Ovary (tissue), 9 donors: ENCODE measurements around the gene C11orf52. TPM values are rescaled to one million over a fixed set of nuclear protein-coding genes. Genes with fewer than 3 reads are reported as not detected.
A peak's percentile ranks its signal among the peaks of the same experiment; 100 is the strongest.

Experiments
- DNase-seq, 5 donors: peaks; one replicate each; pipeline ENCODE4 v3.0.0-alpha.2; 2019 to 2020
- H3K27ac ChIP-seq, 2 donors: fragments of 200-600 bp; one replicate each; pipeline versions ENCODE4 v1.5.1 to v1.8.0; 2019 to 2022
- H3K27me3 ChIP-seq: fragments of 200-600 bp; one replicate; pipeline ENCODE4 v1.8.0; 2022
- H3K36me3 ChIP-seq: fragments of 200-600 bp; sonication (generic); one replicate; pipeline ENCODE4 v1.5.1; 2019
- H3K4me1 ChIP-seq: one replicate; pipeline ENCODE4 v1.8.1; 2013; ENCODE audit warnings: mild to moderate bottlenecking, moderate library complexity; ENCODE audit not compliant: insufficient read depth
- H3K4me3 ChIP-seq: fragments of 200-600 bp; sonication (generic); one replicate; pipeline ENCODE4 v1.5.1; 2017
- H3K9me3 ChIP-seq, 2 donors: fragments of 200-600 bp in 1 of 2; sonication (generic) in 1 of 2; one replicate each; pipeline versions ENCODE4 v1.5.1 to v1.8.1; 2013 to 2019; ENCODE audit warnings: mild to moderate bottlenecking in 1 of 2, moderate library complexity in 1 of 2
- EP300 ChIP-seq: sonication (generic); formaldehyde crosslinking; IDR thresholded peaks from one replicate; pipeline ENCODE4 v1.6.1; 2017; ENCODE audit warnings: antibody characterized with exemption
- POLR2A ChIP-seq: fragments of 450-650 bp; IDR thresholded peaks from one replicate; pipeline ENCODE4 v1.6.1; 2017; ENCODE audit warnings: antibody characterized with exemption, mild to moderate bottlenecking, moderate library complexity
- WGBS, 3 donors: extraction: QIAGEN DNeasy Blood & Tissue Kit in 1 of 3; methylation state at CpG; one replicate each; pipeline versions ENCODE4 v1.1.5 to v1.1.7; 2013 to 2017; 5-methylcytosine and 5-hydroxymethylcytosine counted together
- intact Hi-C, 4 donors: fragments of 100-400 bp; cut with DNase I; formaldehyde crosslinking; loops; one replicate each; pipeline versions ENCODE4 v1.11.0 to v1.15.1; 2022 to 2023
- polyA plus RNA-seq, 2 donors: library from polyadenylated mRNA; stranded (reverse); fragments of 200-250 nt in 1 of 2; fragments of 350-450 nt in 1 of 2; fragmentation: Illumina TruSeq in 1 of 2; extraction: RNeasy Lipid Tissue Mini Kit (QIAGEN cat#74804) in 1 of 2; gene quantifications; one replicate each; pipeline ENCODE4 v1.2.3, GENCODE V29; 2013 to 2014
- total RNA-seq, 7 donors: library from RNA; depleted of rRNA in 2 of 7; stranded (reverse); fragments of >200 nt in 2 of 7; fragmentation: NEBNext Ultra II Directional in 3 of 7; extraction: Animal tissue kit (Norgen Biotek cat#: 25700) in 3 of 7; gene quantifications; one replicate each; pipeline versions ENCODE4 v1.1.0 to v1.2.4, GENCODE V29; 2016 to 2023
- TF ChIP-seq, protein P1 (sequence below), 3 donors: fragments of 450-650 bp in 2 of 3; fragments of 200-600 bp in 1 of 3; IDR thresholded peaks; one replicate each; pipeline versions ENCODE4 v1.5.1 to v1.8.0; 2016 to 2022; ENCODE audit warnings: antibody characterized with exemption in 3 of 3, mild to moderate bottlenecking in 1 of 3
- donor health status: DM: no; HTN: no; CAD: no; lungs with moderate emphysema.
- donor health status: DM: no; HTN: no; CAD: no.
- donor health status: Bipolar disorder and iron deficiency.
- donor health status: DM: yes; HTN: yes; CAD: no.
- donor health status: DM: no; HTN: no; CAD: no.
- donor health status: DM: yes; HTN: yes; CAD: no.

The C11orf52 gene
- total and polyA plus RNA-seq, 9 donors, result 1.3 to 5.9 (median 2.3) TPM; not detected in 1

DNA sequence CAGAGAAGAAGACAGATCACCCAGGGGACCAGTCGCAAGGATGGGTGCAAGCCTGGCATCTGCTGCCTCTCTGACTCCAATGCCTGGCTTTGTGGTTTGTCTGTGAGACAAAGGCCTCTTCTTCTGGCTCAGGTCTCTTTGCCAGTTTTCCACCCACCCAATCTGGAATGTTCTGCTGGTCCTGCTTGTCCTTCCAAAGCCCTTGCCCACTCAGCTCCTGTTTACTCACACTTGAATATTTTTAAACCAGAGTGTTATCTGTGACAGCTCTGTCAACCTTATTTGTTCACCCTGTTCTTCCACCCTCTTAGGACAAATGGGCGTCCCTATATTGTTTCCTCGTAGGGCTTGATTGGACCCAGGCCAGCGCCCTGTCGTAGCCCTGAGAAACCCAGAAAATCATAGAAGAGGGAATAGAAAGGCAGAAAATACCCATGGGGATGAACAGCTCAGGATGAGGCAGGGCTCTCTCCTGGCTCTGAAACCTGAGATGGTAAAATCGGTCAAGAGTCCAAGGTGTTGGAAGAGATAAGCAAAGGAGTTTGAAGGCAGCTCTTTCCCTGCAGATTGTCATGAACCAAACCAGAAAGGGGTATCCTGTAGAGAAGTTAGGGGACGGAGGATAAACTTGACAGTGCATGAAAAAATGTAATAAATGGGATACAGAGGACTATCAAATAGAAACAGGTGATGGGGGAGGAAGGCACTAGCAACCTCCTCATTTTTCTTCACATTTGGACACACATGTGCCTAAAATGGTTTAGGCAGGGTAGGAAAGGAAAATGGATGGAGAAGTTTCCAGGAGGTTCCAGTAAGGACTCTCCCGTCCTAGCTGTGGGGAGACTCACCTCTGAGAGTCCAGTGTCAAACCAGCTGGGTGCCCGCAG, 7.8 kb upstream of the C11orf52 start:
- no peaks in the 10 kb centered on the region for H3K27me3 ChIP-seq
- H3K27ac ChIP-seq, result peak overlapping the region; percentile 90 to 94
- H3K4me1 ChIP-seq, result peaks cover 11% of the 10 kb centered on the region
- no peaks in the 10 kb centered on the region for H3K36me3 ChIP-seq
- H3K9me3 ChIP-seq, result no peaks in the 10 kb centered on the region
- DNase-seq, result no peak
- WGBS, 3 donors, result 64 to 78% (median 74%) methylated on average over 9 of the region's 9 CpGs
- intact Hi-C loops, result loop anchor here in 2 of 4 donors (5.0 kb wide), 1 partner anchor 34 kb away; the partner anchor contains the start of genes CFAP68 (in 2 of the 2) and FDXACB1 (in 2 of the 2)
- TF ChIP-seq, protein P1, sequence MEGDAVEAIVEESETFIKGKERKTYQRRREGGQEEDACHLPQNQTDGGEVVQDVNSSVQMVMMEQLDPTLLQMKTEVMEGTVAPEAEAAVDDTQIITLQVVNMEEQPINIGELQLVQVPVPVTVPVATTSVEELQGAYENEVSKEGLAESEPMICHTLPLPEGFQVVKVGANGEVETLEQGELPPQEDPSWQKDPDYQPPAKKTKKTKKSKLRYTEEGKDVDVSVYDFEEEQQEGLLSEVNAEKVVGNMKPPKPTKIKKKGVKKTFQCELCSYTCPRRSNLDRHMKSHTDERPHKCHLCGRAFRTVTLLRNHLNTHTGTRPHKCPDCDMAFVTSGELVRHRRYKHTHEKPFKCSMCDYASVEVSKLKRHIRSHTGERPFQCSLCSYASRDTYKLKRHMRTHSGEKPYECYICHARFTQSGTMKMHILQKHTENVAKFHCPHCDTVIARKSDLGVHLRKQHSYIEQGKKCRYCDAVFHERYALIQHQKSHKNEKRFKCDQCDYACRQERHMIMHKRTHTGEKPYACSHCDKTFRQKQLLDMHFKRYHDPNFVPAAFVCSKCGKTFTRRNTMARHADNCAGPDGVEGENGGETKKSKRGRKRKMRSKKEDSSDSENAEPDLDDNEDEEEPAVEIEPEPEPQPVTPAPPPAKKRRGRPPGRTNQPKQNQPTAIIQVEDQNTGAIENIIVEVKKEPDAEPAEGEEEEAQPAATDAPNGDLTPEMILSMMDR (IDR thresholded peaks at IDR 0.05), result no peak
- peak overlapping the region; percentile 58 for H3K4me3 ChIP-seq

DNA sequence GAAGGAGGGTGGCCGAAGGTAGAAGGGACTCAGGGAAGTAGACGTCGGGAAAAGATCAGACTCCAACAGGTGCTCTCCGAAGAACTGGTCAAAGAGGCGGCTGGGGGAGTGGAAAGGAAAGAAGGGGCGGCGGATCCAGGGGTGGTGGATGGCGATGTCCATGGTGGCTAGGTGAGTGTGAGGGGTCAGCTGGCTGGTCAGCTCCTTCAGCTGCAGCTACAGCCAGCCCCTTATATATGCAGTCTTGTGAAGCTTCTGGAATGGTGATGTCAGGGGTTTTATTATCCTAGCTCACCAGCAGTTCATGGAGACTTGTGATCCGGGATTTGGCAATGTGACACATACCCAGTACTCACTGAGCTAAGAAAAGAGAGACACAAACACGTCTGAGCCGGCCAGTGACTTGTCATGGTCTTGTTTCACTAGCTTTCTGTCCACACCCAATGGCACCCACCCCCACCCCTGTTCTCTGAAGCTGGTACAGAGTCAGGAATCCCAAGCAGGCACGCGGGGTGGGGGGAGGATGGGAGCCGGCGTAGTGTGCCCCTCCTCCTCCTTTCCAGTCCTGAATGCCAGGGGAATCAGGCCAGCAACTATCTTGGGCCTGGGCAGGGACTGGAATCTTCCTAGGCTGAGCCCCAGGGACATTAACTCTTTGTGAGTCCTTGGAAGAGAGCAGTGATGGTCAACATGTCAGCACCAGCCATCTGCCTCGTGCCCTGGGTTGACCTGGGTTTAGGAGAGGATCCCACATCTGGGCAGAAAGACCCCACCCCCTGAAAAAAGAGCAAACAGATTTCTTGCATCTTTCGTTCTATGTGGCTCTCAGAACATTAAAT, 6.9 kb upstream of the C11orf52 start, which contains the start of gene CRYAB:
TSS of gene CRYAB (minus strand) at position 208 of the 839 bp plus-strand sequence. CDS start at position 162, 46 bp downstream.
- Histone ChIP-seq H3K27ac (peak within 1 kb of the TSS; percentile 90 to 94), H3K27me3 (no peaks in the 10 kb centered on the region), H3K4me3 (peak within 1 kb of the TSS; percentile 58), H3K4me1 (peaks cover 11% of the 10 kb centered on the region), H3K9me3 (no peaks in the 10 kb centered on the region), H3K36me3 (no peaks in the 10 kb centered on the region)
- 32 to 40% (median 39%) methylated on average over 17 of the region's 17 CpGs for WGBS, 3 donors
- TF ChIP-seq, protein P1 (IDR thresholded peaks at IDR 0.05), result no peak
- peak; percentile 26 for TF ChIP-seq EP300
- peak; percentile 59 for TF ChIP-seq POLR2A
- intact Hi-C loops, result loop anchor here in 2 of 4 donors (2.0 to 5.0 kb wide), 2 partner anchors 15 to 34 kb away; partner anchors contain the start of genes CFAP68 (in 2 of the 2) and FDXACB1 (in 2 of the 2)
- peak; percentile 82 to 87 (median 86) for DNase-seq

DNA sequence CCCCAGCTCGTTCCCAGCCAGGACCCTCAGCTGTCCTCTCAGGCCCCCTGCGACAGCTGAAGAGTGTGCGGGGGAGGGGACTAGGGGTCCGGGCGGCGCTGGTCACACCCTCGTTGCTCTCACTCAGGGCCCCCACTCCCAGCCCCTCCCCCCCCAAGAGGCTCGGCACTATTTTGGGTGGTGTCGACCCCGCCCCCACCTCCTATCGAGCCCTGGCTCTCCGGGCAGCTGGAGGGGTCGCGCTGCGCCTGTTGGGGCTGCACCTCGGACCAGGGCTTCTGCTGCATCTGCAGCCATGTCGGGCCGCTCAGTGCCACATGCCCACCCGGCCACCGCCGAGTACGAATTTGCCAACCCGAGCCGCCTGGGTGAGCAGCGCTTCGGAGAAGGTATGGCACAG, 6.2 kb upstream of the C11orf52 start, which contains the start of gene HSPB2:
TSS of gene HSPB2 (plus strand) at position 200 of the 400 bp plus-strand sequence. CDS start at position 296, 96 bp downstream.
- H3K27me3 ChIP-seq, result no peaks in the 10 kb centered on the region
- no peaks in the 10 kb centered on the region for H3K9me3 ChIP-seq
- WGBS, 3 donors, result 3 to 5% (median 3%) methylated on average over 15 to 26 of the region's 26 CpGs
- peaks cover 11% of the 10 kb centered on the region for H3K4me1 ChIP-seq
- DNase-seq, result peak; percentile 41 to 69 (median 67)
- peak within 1 kb of the TSS; percentile 90 to 94 for H3K27ac ChIP-seq
- intact Hi-C loops, result loop anchor here in 2 of 4 donors (2.0 to 5.0 kb wide), 2 partner anchors 14 to 35 kb away; partner anchors contain the start of genes CFAP68 (in 2 of the 2) and FDXACB1 (in 2 of the 2)
- no peaks in the 10 kb centered on the region for H3K36me3 ChIP-seq
- TF ChIP-seq POLR2A (no peak), EP300 (no peak)
- TF ChIP-seq, protein P1 (IDR thresholded peaks at IDR 0.05), result no peak
- peak within 1 kb of the TSS; percentile 58 for H3K4me3 ChIP-seq
